ENCODE data around the gene SMU1. TPM values are rescaled to one million over a fixed set of nuclear protein-coding genes. Genes with fewer than 3 reads are reported as not detected.
A peak's percentile ranks its signal among the peaks of the same experiment; 100 is the strongest.

The SMU1 gene
- total RNA-seq, 1 experiment from 2014 or later: 23.2 TPM

DNA sequence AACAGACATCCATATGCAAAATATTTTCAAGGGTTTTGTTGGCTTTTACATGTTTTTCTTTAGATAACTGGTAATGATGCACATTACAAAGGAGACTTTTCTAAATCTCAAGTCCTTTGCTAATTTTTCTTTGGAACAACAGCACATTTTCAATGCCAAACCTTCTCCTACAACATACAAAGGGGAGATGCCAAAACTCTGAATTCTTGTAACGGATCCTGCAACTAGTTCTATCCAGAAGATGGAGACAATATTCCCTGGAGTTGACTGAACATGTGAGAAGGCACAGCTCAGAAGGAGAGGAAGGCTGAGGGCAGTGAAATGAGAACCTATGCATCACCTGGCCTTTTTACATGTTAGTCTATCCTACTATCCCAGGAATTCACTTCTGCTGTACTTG, 30.4 kb downstream of the SMU1 start:
- no peaks in the 10 kb centered on the region for H3K27me3 Mint-ChIP-seq (ENCODE audit: low read depth)
- H3K9me3 Mint-ChIP-seq: no peaks in the 10 kb centered on the region
- TF ChIP-seq ZNF219 (CRISPR knock-in tag; IDR thresholded peaks at IDR 0.05; ENCODE audit: borderline replicate concordance): no peak
- TF ChIP-seq, protein P1, sequence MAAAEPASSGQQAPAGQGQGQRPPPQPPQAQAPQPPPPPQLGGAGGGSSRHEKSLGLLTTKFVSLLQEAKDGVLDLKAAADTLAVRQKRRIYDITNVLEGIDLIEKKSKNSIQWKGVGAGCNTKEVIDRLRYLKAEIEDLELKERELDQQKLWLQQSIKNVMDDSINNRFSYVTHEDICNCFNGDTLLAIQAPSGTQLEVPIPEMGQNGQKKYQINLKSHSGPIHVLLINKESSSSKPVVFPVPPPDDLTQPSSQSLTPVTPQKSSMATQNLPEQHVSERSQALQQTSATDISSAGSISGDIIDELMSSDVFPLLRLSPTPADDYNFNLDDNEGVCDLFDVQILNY (CRISPR knock-in tag; IDR thresholded peaks at IDR 0.05): no peak
- TF ChIP-seq NFE2L1 (CRISPR knock-in tag; IDR thresholded peaks at IDR 0.05): no peak
- TF ChIP-seq, protein P2, sequence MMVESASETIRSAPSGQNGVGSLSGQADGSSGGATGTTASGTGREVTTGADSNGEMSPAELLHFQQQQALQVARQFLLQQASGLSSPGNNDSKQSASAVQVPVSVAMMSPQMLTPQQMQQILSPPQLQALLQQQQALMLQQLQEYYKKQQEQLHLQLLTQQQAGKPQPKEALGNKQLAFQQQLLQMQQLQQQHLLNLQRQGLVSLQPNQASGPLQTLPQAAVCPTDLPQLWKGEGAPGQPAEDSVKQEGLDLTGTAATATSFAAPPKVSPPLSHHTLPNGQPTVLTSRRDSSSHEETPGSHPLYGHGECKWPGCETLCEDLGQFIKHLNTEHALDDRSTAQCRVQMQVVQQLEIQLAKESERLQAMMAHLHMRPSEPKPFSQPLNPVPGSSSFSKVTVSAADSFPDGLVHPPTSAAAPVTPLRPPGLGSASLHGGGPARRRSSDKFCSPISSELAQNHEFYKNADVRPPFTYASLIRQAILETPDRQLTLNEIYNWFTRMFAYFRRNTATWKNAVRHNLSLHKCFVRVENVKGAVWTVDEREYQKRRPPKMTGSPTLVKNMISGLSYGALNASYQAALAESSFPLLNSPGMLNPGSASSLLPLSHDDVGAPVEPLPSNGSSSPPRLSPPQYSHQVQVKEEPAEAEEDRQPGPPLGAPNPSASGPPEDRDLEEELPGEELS (CRISPR knock-in tag; IDR thresholded peaks at IDR 0.05): no peak
- TF ChIP-seq, protein P3, sequence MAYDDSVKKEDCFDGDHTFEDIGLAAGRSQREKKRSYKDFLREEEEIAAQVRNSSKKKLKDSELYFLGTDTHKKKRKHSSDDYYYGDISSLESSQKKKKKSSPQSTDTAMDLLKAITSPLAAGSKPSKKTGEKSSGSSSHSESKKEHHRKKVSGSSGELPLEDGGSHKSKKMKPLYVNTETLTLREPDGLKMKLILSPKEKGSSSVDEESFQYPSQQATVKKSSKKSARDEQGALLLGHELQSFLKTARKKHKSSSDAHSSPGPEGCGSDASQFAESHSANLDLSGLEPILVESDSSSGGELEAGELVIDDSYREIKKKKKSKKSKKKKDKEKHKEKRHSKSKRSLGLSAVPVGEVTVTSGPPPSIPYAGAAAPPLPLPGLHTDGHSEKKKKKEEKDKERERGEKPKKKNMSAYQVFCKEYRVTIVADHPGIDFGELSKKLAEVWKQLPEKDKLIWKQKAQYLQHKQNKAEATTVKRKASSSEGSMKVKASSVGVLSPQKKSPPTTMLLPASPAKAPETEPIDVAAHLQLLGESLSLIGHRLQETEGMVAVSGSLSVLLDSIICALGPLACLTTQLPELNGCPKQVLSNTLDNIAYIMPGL (CRISPR knock-in tag; IDR thresholded peaks at IDR 0.05): no peak
- TF ChIP-seq ELF4 (CRISPR knock-in tag; IDR thresholded peaks at IDR 0.05; ENCODE audit: low read depth): no peak
- TF ChIP-seq, protein P4, sequence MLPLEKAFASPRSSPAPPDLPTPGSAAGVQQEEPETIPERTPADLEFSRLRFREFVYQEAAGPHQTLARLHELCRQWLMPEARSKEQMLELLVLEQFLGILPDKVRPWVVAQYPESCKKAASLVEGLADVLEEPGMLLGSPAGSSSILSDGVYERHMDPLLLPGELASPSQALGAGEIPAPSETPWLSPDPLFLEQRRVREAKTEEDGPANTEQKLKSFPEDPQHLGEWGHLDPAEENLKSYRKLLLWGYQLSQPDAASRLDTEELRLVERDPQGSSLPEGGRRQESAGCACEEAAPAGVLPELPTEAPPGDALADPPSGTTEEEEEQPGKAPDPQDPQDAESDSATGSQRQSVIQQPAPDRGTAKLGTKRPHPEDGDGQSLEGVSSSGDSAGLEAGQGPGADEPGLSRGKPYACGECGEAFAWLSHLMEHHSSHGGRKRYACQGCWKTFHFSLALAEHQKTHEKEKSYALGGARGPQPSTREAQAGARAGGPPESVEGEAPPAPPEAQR (CRISPR knock-in tag; IDR thresholded peaks at IDR 0.05): no peak
- TF ChIP-seq CREM (CRISPR knock-in tag; IDR thresholded peaks at IDR 0.05): no peak
- ChIA-PET CTCF (no interaction called here), POLR2A (no interaction called here)
- H3K4me3 Mint-ChIP-seq: no peak overlapping the region
- ATAC-seq: no peak
- peaks cover 33% of the 10 kb centered on the region for H3K36me3 Mint-ChIP-seq
- no peak for DNase-seq (ENCODE audit: low spot score)
- peaks cover 19% of the 10 kb centered on the region for H3K4me1 Mint-ChIP-seq
- H3K27ac Mint-ChIP-seq: no peak overlapping the region

DNA sequence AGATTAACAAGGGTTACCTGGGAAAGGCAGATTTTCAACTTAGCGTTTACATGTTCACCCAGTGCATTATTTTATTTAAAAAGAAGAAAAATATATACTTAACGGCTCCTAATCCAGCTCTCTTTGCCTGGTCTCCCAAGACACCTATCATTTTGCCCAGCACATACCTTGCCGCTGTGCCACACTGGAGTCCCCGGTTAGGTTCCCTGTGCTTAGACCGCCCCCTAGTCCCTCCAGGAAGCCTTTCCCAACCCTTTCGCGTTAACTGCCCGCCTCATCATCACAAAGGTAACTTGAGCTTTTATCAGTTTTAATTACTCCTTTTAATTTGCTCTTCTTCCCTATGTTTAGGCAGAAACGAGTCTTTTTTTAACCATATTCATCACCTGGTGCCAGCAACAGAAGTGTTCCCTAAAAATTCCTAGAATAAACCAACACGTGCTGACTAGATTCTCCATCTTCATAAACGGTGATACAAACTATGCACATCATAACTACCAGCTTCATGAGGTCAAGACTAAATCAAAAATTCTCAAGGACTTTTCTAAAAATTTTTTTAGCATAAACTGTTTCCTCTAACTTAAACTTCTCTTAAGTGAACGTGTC, 31.7 kb downstream of the SMU1 start:
- DNase-seq (ENCODE audit: low spot score) (peak; percentile 38), ATAC-seq (peak; percentile 78)
- Mint-ChIP-seq H3K4me3 (peak overlapping the region; percentile 78), H3K36me3 (peaks cover 28% of the 10 kb centered on the region), H3K27ac (peak overlapping the region; percentile 32), H3K4me1 (peaks cover 19% of the 10 kb centered on the region), H3K27me3 (ENCODE audit: low read depth) (no peaks in the 10 kb centered on the region), H3K9me3 (no peaks in the 10 kb centered on the region)
- POLR2A ChIA-PET: interaction anchor here (0.7 to 1.2 kb wide), 2 partner anchors 19 to 31 kb away, joined by 4 to 11 read pairs; partner anchors contain the start of gene DNAJA1
- CTCF ChIA-PET: interaction anchor here (0.6 to 1.6 kb wide), 11 partner anchors 14 to 509 kb away, joined by 3 to 8 read pairs (median 3); partner anchors contain the start of gene DNAJA1
- TF ChIP-seq, protein P1 (CRISPR knock-in tag; IDR thresholded peaks at IDR 0.05): no peak
- TF ChIP-seq NFYB (CRISPR knock-in tag; conservative IDR thresholded peaks at IDR 0.05; ENCODE audit: low read depth) (no peak), TP53 (CRISPR knock-in tag; IDR thresholded peaks at IDR 0.05) (no peak), ZNF317 (CRISPR knock-in tag; IDR thresholded peaks at IDR 0.05; ENCODE audit: borderline replicate concordance, low read depth) (no peak)
- TF ChIP-seq, protein P2 (CRISPR knock-in tag; IDR thresholded peaks at IDR 0.05): no peak

Measured in WTC11 (cell line).